Erythroblast (primary cell): ENCODE results near the gene TGIF1.

Source experiments
- GATA1 ChIP-seq: IDR thresholded peaks from 2 replicates; pipeline ENCODE4 v1.6.1; 2011; ENCODE audit warnings: low read depth, mild to moderate bottlenecking, control low read depth, low read length, moderate library complexity
- POLR2A ChIP-seq: IDR thresholded peaks from 2 replicates; pipeline ENCODE4 v1.6.1; 2011; ENCODE audit warnings: mild to moderate bottlenecking, low read length

- TF ChIP-seq POLR2A (no peak), GATA1 (no peak)
Observed at GRCh38 chr18:3425446-3425845, 24.5 kb upstream of the TGIF1 start.
